GM12878 (cell line): Measurements from ENCODE around the gene SCYL1. TPM values are rescaled to one million over a fixed set of nuclear protein-coding genes. Genes with fewer than 3 reads are reported as not detected.

Source experiments
- ATAC-seq: fragments of 200-7000 bp; cut with Tn5 transposase; 3 replicates; pipeline ENCODE4 v1.9.1; 2020; ENCODE audit warnings: mild to moderate bottlenecking, moderate library complexity
- BruUV-seq: library from RNA; stranded (reverse); fragments of 400-500 nt; replicated peaks from 2 replicates; lab custom pipeline; 2021; lab: Mats Ljungman, UMichigan
- CTCF ChIA-PET: fragments of 300-600 bp; sonication (Branson Sonifier 250); formaldehyde crosslinking; extraction: SDS; loops from one replicate; lab custom pipeline; 2021; ENCODE audit warnings: inconsistent platforms; lab: Yijun Ruan, JAX
- POLR2A ChIA-PET: fragments of 350-600 bp; formaldehyde crosslinking; extraction: SDS; loops from one replicate; lab custom pipeline; 2021; ENCODE audit warnings: inconsistent platforms; lab: Charles Lee
- RAD21 ChIA-PET: fragments of 300-600 bp; sonication (Branson Sonifier 250); formaldehyde crosslinking; loops from one replicate; lab custom pipeline; 2023; ENCODE audit warnings: antibody characterized with exemption; ENCODE audit not compliant: unreplicated experiment; lab: Charles Lee
- SMC1A ChIA-PET: fragments of 300-600 bp; sonication (Branson Sonifier 250); formaldehyde crosslinking; loops from one replicate; lab custom pipeline; 2023; ENCODE audit not compliant: unreplicated experiment, uncharacterized antibody; lab: Charles Lee
- DNase-seq: peaks from one replicate; pipeline ENCODE4 v3.0.0-alpha.2; 2011; ENCODE audit warnings: low read depth, low spot score
- FAIRE-seq: peaks from 3 replicates; lab custom pipeline; 2011; peaks lifted over from hg19 to GRCh38; lab: Jason Lieb, UNC
- H2AFZ ChIP-seq: 2 replicates; pipeline ENCODE4 v1.6.0; 2011; ENCODE audit warnings: low read depth, low read length, control low read depth; ENCODE audit not compliant: control insufficient read depth
- H3K27ac ChIP-seq: 2 replicates; pipeline ENCODE4 v1.5.1; 2011; ENCODE audit warnings: control low read depth; ENCODE audit not compliant: control insufficient read depth, insufficient read depth
- H3K27me3 ChIP-seq, 2 experiments: replicated peaks in 1 of 2; 2 replicates each; pipeline versions ENCODE4 v1.6.0 to v1.6.1; 2011; ENCODE audit warnings: low read length in 1 of 2; ENCODE audit not compliant: control insufficient read depth in 2 of 2, insufficient read depth in 2 of 2
- H3K36me3 ChIP-seq, 2 experiments: 2 replicates each; pipeline ENCODE4 v1.5.1; 2011; ENCODE audit warnings: low read length in 1 of 2; ENCODE audit not compliant: control insufficient read depth in 2 of 2, insufficient read depth in 2 of 2
- H3K4me1 ChIP-seq: 2 replicates; pipeline ENCODE4 v1.6.1; 2011; ENCODE audit warnings: mild to moderate bottlenecking, low read length, moderate library complexity, mixed read lengths; ENCODE audit not compliant: control insufficient read depth, insufficient read depth
- H3K4me2 ChIP-seq: 2 replicates; pipeline ENCODE4 v1.6.0; 2011; ENCODE audit warnings: control low read depth; ENCODE audit not compliant: control insufficient read depth, insufficient read depth
- H3K4me3 ChIP-seq: fragments of 200-600 bp; sonication (generic); 2 replicates; pipeline ENCODE4 v1.5.1; 2016
- H3K79me2 ChIP-seq: 2 replicates; pipeline ENCODE4 v1.6.0; 2011; ENCODE audit warnings: low read length; ENCODE audit not compliant: control insufficient read depth, insufficient read depth
- H3K9ac ChIP-seq: 2 replicates; pipeline ENCODE4 v1.8.0; 2011; ENCODE audit warnings: low read length, control low read depth, mixed read lengths; ENCODE audit not compliant: control insufficient read depth, insufficient read depth
- H3K9me3 ChIP-seq: replicated peaks from 3 replicates; pipeline ENCODE4 v1.5.1; 2011; ENCODE audit warnings: mild to moderate bottlenecking, low read length; ENCODE audit not compliant: control insufficient read depth, insufficient read depth
- H4K20me1 ChIP-seq: 2 replicates; pipeline ENCODE4 v1.6.0; 2011; ENCODE audit not compliant: control insufficient read depth, insufficient read depth
- CBX5 ChIP-seq: sonication (generic); IDR thresholded peaks from 2 replicates; pipeline ENCODE4 v1.6.1; 2016; ENCODE audit warnings: low read depth, moderate library complexity, mild to moderate bottlenecking, inconsistent platforms
- CEBPB ChIP-seq, 2 experiments: fragments of 150-350 bp in 1 of 2; IDR thresholded peaks; 2 replicates each; pipeline ENCODE4 v1.6.1; 2012 to 2014; ENCODE audit warnings: low read depth in 2 of 2, low read length in 2 of 2, borderline replicate concordance in 1 of 2, inconsistent platforms in 1 of 2
- EGR1 ChIP-seq, 2 experiments: IDR thresholded peaks; 1 replicate in 1 of 2; 2 replicates in 1 of 2; pipeline ENCODE4 v1.6.1; 2011 to 2012; ENCODE audit warnings: low read depth in 2 of 2, low read length in 2 of 2, borderline replicate concordance in 1 of 2, mild to moderate bottlenecking in 1 of 2, moderate library complexity in 1 of 2
- KDM1A ChIP-seq: fragments of 200-600 bp; sonication (generic); IDR thresholded peaks from 2 replicates; pipeline ENCODE4 v1.6.1; 2016; ENCODE audit warnings: borderline replicate concordance
- MYB ChIP-seq: fragments of 150-350 bp; IDR thresholded peaks from 2 replicates; pipeline ENCODE4 v1.6.1; 2014; ENCODE audit warnings: mild to moderate bottlenecking, low read depth, low read length, borderline replicate concordance
- PAX8 ChIP-seq: fragments of 450-650 bp; IDR thresholded peaks from 2 replicates; pipeline ENCODE4 v1.6.1; 2017; ENCODE audit warnings: mild to moderate bottlenecking, moderate library complexity
- POLR2A ChIP-seq: IDR thresholded peaks from 2 replicates; pipeline ENCODE4 v1.6.1; 2011; ENCODE audit warnings: low read depth, mild to moderate bottlenecking, low read length
- RB1 ChIP-seq: fragments of 450-650 bp; formaldehyde crosslinking; IDR thresholded peaks from 2 replicates; pipeline ENCODE4 v1.6.1; 2017; ENCODE audit warnings: mild to moderate bottlenecking, borderline replicate concordance
- RFX5 ChIP-seq: IDR thresholded peaks from 2 replicates; pipeline ENCODE4 v1.6.1; 2011; ENCODE audit warnings: low read depth, low read length, improper control_type of control experiment
- SUPT20H ChIP-seq: IDR thresholded peaks from 2 replicates; pipeline ENCODE4 v1.6.1; 2011; ENCODE audit warnings: low read depth, mild to moderate bottlenecking, low read length, moderate library complexity, borderline replicate concordance; ENCODE audit not compliant: control insufficient read depth
- ZNF622 ChIP-seq: fragments of 450-650 bp; IDR thresholded peaks from 2 replicates; pipeline ENCODE4 v1.6.1; 2017; ENCODE audit warnings: mild to moderate bottlenecking, inconsistent platforms
- WGBS: methylation state at CpG from one replicate; pipeline ENCODE4 v1.1.6; 2016; ENCODE audit warnings: low lambda C conversion rate; ENCODE audit not compliant: insufficient replicate concordance, insufficient coverage; ENCODE audit errors: missing lambda C conversion rate; 5-methylcytosine and 5-hydroxymethylcytosine counted together
- in situ Hi-C: fragments of 300-500 bp; cut with MboI; formaldehyde crosslinking; loops from 9 replicates; pipeline ENCODE4 v1.14.3; 2018; ENCODE audit warnings: mixed read lengths
- intact Hi-C: fragments of 100-400 bp; cut with micrococcal nuclease; formaldehyde crosslinking; loops from one replicate; pipeline ENCODE4 v1.14.2; 2022; ENCODE audit not compliant: unreplicated experiment
- polyA plus RNA-seq, 11 experiments: library from polyadenylated mRNA; depleted of rRNA in 4 of 11; unstranded in 6 of 11; stranded (reverse) in 5 of 11; fragments of >200 nt; fragmentation: Nextera tagmentation in 4 of 11; fragmentation: Illumina TruSeq in 1 of 11; extraction: Ambion mirVana in 4 of 11; extraction: Trizol in 1 of 11; gene quantifications; 1 replicate in 1 of 11; 2 replicates in 10 of 11; pipeline versions ENCODE4 v1.2.1 to v1.2.3, GENCODE V29; 2011 to 2016; ENCODE audit warnings: inconsistent platforms in 2 of 11, missing spikeins in 2 of 11, low read depth in 1 of 11
- total RNA-seq, 4 experiments: library from RNA; depleted of rRNA in 3 of 4; stranded (reverse); fragments of >200 nt in 3 of 4; fragmentation: Illumina TruSeq in 1 of 4; extraction: Trizol in 1 of 4; gene quantifications; 2 replicates each; pipeline versions ENCODE4 v1.2.1 to v1.2.3, GENCODE V29; 2013 to 2021
- TF ChIP-seq, protein P1 (sequence below): fragments of 150-350 bp; IDR thresholded peaks from 2 replicates; pipeline ENCODE4 v1.6.1; 2014; ENCODE audit warnings: mild to moderate bottlenecking, low read depth, low read length
- TF ChIP-seq, protein P2 (sequence below), 3 experiments: IDR thresholded peaks in 2 of 3; conservative IDR thresholded peaks in 1 of 3; 2 replicates each; pipeline ENCODE4 v1.5.1; 2011; ENCODE audit warnings: low read depth in 3 of 3, low read length in 3 of 3, mild to moderate bottlenecking in 3 of 3, control low read depth in 2 of 3, moderate library complexity in 2 of 3, inconsistent platforms in 1 of 3, mixed read lengths in 1 of 3; ENCODE audit not compliant: control insufficient read depth in 2 of 3, insufficient read depth in 1 of 3; ENCODE audit errors: extremely low read depth in 1 of 3
- TF ChIP-seq, protein P3 (sequence below): IDR thresholded peaks from 2 replicates; pipeline ENCODE4 v1.6.1; 2011; ENCODE audit warnings: mild to moderate bottlenecking, low read depth, low read length, moderate library complexity; ENCODE audit not compliant: insufficient replicate concordance

SCYL1 gene
- total and polyA plus RNA-seq, 10 of the 15 experiments (the other 5 are each of a cell fraction or from before 2014, with no cell fraction given): 0.80 to 82.7 (median 51.2) TPM

DNA sequence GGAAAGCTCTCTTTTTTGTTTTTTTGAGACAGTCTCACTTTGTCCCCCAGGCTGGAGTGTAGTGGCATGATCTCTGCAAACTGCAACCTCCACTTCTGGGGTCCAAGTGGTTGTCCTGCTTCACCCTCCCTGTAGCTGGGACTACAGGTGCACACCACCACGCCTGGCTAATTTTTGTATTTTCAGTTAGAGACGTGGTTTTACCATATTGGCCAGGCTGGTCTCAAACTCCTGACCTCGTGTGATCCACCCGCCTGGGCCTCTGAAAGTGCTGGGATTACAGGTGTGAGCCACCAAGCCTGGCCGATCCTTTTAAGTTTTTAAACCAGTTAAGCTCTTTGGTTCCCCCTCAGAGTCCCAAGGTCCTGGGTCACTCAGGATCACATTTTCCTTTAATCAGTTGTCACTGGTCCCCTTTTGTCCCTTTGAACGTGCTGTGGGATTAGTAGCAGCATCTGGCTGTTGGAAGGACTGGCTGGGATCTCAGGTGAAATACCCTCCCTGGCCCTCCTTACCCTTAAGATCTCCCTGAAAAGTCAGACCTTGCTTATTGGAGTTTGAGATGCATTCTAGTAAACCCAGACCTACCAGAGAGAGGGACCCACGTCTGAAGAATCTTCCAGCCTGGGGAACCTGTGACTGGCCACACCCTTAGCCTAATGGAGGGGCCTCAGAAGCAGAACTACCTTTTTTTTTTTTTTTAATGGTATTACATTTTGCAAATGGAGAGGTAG is 17.9 kb upstream of the SCYL1 start:
- Histone ChIP-seq H3K79me2 (peaks cover 50% of the 10 kb centered on the region), H4K20me1 (peaks cover 15% of the 10 kb centered on the region), H3K9ac (peak overlapping the region; percentile 100; the same call in 1 of the 2 replicates), H3K4me2 (peak overlapping the region; percentile 87; the same call in 1 of the 2 replicates), H3K9me3 (no peaks in the 10 kb centered on the region), H2AFZ (no peak overlapping the region), H3K27ac (peak overlapping the region; percentile 28), H3K4me1 (peaks cover 10% of the 10 kb centered on the region; the same call in 1 of the 2 replicates), H3K27me3 (no peaks in the 10 kb centered on the region), H3K4me3 (no peak overlapping the region), H3K36me3 (peaks cover 6 to 36% of the 10 kb centered on the region in 2 experiments)
- DNase-seq (no peak), ATAC-seq (peak; percentile 61), FAIRE-seq (no peak)
- no TSS peak for BruUV-seq
- RAD21 ChIA-PET: interaction anchor here (0.5 to 11.3 kb wide), 14 partner anchors 8 to 174 kb away, joined by 3 to 179 read pairs (median 8); partner anchors contain the start of genes DPF2, FAM89B, MALAT1 and NEAT1
- POLR2A ChIA-PET: interaction anchor here (0.6 to 10.3 kb wide), 12 partner anchors 14 to 302 kb away, joined by 3 to 192 read pairs (median 11); partner anchors contain the start of genes MALAT1, NEAT1 and SCYL1
- intact Hi-C loops (loop anchor here (2.0 kb wide), 1 partner anchor 36 kb away; no protein-coding TSS in a partner anchor), in situ Hi-C loops (loop anchor here (5.0 kb wide), 1 partner anchor 90 kb away; no protein-coding TSS in a partner anchor)
- WGBS: under 1% methylated on average over 7 of the region's 7 CpGs
- SMC1A ChIA-PET: interaction anchor here (0.5 to 19.3 kb wide), 6 partner anchors 14 to 140 kb away, joined by 3 to 481 read pairs (median 72); partner anchors contain the start of gene MALAT1
- CTCF ChIA-PET: interaction anchor here (1.2 to 27.9 kb wide), 8 partner anchors 12 to 139 kb away, joined by 3 to 728 read pairs (median 12); partner anchors contain the start of genes FRMD8, MALAT1, NEAT1 and SCYL1
- TF ChIP-seq MYB (peak; percentile 72), CBX5 (no peak), RFX5 (no peak), EGR1 (IDR thresholded peaks at IDR 0.05; ENCODE audit: borderline replicate concordance in 1 of 2, low read depth in 2 of 2, low read length in 2 of 2) (peak; percentile 8 to 21), SUPT20H (no peak), POLR2A (peak; percentile 79), ZNF622 (no peak), CEBPB (IDR thresholded peaks at IDR 0.05; ENCODE audit: borderline replicate concordance in 1 of 2, low read depth in 2 of 2, low read length in 2 of 2) (no peak), KDM1A (no peak), RB1 (no peak), PAX8 (no peak; the same call in 1 of the 2 replicates)
- TF ChIP-seq, protein P1, sequence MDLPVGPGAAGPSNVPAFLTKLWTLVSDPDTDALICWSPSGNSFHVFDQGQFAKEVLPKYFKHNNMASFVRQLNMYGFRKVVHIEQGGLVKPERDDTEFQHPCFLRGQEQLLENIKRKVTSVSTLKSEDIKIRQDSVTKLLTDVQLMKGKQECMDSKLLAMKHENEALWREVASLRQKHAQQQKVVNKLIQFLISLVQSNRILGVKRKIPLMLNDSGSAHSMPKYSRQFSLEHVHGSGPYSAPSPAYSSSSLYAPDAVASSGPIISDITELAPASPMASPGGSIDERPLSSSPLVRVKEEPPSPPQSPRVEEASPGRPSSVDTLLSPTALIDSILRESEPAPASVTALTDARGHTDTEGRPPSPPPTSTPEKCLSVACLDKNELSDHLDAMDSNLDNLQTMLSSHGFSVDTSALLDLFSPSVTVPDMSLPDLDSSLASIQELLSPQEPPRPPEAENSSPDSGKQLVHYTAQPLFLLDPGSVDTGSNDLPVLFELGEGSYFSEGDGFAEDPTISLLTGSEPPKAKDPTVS: no peak
- TF ChIP-seq, protein P2, sequence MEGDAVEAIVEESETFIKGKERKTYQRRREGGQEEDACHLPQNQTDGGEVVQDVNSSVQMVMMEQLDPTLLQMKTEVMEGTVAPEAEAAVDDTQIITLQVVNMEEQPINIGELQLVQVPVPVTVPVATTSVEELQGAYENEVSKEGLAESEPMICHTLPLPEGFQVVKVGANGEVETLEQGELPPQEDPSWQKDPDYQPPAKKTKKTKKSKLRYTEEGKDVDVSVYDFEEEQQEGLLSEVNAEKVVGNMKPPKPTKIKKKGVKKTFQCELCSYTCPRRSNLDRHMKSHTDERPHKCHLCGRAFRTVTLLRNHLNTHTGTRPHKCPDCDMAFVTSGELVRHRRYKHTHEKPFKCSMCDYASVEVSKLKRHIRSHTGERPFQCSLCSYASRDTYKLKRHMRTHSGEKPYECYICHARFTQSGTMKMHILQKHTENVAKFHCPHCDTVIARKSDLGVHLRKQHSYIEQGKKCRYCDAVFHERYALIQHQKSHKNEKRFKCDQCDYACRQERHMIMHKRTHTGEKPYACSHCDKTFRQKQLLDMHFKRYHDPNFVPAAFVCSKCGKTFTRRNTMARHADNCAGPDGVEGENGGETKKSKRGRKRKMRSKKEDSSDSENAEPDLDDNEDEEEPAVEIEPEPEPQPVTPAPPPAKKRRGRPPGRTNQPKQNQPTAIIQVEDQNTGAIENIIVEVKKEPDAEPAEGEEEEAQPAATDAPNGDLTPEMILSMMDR (IDR thresholded peaks at IDR 0.05 in 2 of 3, conservative IDR thresholded peaks at IDR 0.05 in 1 of 3; ENCODE audit: control insufficient read depth in 2 of 3, extremely low read depth in 1 of 3, insufficient read depth in 1 of 3, low read depth in 3 of 3, low read length in 3 of 3): no peak
- TF ChIP-seq, protein P3, sequence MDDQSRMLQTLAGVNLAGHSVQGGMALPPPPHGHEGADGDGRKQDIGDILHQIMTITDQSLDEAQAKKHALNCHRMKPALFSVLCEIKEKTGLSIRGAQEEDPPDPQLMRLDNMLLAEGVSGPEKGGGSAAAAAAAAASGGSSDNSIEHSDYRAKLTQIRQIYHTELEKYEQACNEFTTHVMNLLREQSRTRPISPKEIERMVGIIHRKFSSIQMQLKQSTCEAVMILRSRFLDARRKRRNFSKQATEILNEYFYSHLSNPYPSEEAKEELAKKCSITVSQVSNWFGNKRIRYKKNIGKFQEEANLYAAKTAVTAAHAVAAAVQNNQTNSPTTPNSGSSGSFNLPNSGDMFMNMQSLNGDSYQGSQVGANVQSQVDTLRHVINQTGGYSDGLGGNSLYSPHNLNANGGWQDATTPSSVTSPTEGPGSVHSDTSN: peak; percentile 85
